Measurements from ENCODE around the gene NAT16. TPM values are rescaled to one million over a fixed set of nuclear protein-coding genes. Genes with fewer than 3 reads are reported as not detected.
A peak's percentile ranks its signal among the peaks of the same experiment; 100 is the strongest.

Gene NAT16
- total and polyA plus RNA-seq, 10 of the 15 experiments (the other 5 are each of a cell fraction or from before 2014, with no cell fraction given) = not detected

GRCh38 chr7:101217388-101218235, 37.5 kb upstream of the NAT16 start, which contains the start of the genes PLOD3 and ZNHIT1 (continued):
- TF ChIP-seq SPI1 (IDR thresholded peaks at IDR 0.05; ENCODE audit: borderline replicate concordance, insufficient read depth, low read depth, low read length) = peak; percentile 47; the same call in 1 of the 2 replicates
- 0 out of 2 replicates have a peak, but pooled peaks have one; percentile 17 for TF ChIP-seq NFYB (IDR thresholded peaks at IDR 0.05; ENCODE audit: insufficient read depth, low read depth, low read length)
- peak; percentile 82 for TF ChIP-seq IKZF1 (conservative IDR thresholded peaks at IDR 0.05)
- peak; percentile 85 for TF ChIP-seq HCFC1 (IDR thresholded peaks at IDR 0.05; ENCODE audit: low read length)
- TF ChIP-seq ZZZ3 (IDR thresholded peaks at IDR 0.05; ENCODE audit: control insufficient read depth, insufficient read length, low read depth) = no peak
- TF ChIP-seq, protein P1, sequence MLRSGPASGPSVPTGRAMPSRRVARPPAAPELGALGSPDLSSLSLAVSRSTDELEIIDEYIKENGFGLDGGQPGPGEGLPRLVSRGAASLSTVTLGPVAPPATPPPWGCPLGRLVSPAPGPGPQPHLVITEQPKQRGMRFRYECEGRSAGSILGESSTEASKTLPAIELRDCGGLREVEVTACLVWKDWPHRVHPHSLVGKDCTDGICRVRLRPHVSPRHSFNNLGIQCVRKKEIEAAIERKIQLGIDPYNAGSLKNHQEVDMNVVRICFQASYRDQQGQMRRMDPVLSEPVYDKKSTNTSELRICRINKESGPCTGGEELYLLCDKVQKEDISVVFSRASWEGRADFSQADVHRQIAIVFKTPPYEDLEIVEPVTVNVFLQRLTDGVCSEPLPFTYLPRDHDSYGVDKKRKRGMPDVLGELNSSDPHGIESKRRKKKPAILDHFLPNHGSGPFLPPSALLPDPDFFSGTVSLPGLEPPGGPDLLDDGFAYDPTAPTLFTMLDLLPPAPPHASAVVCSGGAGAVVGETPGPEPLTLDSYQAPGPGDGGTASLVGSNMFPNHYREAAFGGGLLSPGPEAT (IDR thresholded peaks at IDR 0.05; ENCODE audit: low read depth) = no peak
- TF ChIP-seq, protein P2, sequence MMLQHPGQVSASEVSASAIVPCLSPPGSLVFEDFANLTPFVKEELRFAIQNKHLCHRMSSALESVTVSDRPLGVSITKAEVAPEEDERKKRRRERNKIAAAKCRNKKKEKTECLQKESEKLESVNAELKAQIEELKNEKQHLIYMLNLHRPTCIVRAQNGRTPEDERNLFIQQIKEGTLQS (IDR thresholded peaks at IDR 0.05; ENCODE audit: borderline replicate concordance, extremely low read depth, low read depth, low read length) = no peak
- TF ChIP-seq NR2F1 (conservative IDR thresholded peaks at IDR 0.05) = peak; percentile 77
- TF ChIP-seq, protein P3, sequence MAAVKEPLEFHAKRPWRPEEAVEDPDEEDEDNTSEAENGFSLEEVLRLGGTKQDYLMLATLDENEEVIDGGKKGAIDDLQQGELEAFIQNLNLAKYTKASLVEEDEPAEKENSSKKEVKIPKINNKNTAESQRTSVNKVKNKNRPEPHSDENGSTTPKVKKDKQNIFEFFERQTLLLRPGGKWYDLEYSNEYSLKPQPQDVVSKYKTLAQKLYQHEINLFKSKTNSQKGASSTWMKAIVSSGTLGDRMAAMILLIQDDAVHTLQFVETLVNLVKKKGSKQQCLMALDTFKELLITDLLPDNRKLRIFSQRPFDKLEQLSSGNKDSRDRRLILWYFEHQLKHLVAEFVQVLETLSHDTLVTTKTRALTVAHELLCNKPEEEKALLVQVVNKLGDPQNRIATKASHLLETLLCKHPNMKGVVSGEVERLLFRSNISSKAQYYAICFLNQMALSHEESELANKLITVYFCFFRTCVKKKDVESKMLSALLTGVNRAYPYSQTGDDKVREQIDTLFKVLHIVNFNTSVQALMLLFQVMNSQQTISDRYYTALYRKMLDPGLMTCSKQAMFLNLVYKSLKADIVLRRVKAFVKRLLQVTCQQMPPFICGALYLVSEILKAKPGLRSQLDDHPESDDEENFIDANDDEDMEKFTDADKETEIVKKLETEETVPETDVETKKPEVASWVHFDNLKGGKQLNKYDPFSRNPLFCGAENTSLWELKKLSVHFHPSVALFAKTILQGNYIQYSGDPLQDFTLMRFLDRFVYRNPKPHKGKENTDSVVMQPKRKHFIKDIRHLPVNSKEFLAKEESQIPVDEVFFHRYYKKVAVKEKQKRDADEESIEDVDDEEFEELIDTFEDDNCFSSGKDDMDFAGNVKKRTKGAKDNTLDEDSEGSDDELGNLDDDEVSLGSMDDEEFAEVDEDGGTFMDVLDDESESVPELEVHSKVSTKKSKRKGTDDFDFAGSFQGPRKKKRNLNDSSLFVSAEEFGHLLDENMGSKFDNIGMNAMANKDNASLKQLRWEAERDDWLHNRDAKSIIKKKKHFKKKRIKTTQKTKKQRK (IDR thresholded peaks at IDR 0.05; ENCODE audit: low read depth, low read length) = no peak
- no peak for TF ChIP-seq KLF5 (IDR thresholded peaks at IDR 0.05; ENCODE audit: partially characterized antibody)
- TF ChIP-seq DPF2 (IDR thresholded peaks at IDR 0.05) = peak; percentile 52; the same call in 1 of the 2 replicates
- TF ChIP-seq RB1 (IDR thresholded peaks at IDR 0.05; ENCODE audit: borderline replicate concordance) = 0 out of 2 replicates have a peak, but pooled peaks have one; percentile 18
- TF ChIP-seq GABPA (IDR thresholded peaks at IDR 0.05; ENCODE audit: low read depth) = peak; percentile 95
- no peak for TF ChIP-seq SMAD5 (IDR thresholded peaks at IDR 0.05; ENCODE audit: low read depth)
- no peak for TF ChIP-seq PAX8 (IDR thresholded peaks at IDR 0.05)
- no peak for TF ChIP-seq SMAD1 (IDR thresholded peaks at IDR 0.05; ENCODE audit: low read depth, partially characterized antibody)
- TF ChIP-seq, protein P4, sequence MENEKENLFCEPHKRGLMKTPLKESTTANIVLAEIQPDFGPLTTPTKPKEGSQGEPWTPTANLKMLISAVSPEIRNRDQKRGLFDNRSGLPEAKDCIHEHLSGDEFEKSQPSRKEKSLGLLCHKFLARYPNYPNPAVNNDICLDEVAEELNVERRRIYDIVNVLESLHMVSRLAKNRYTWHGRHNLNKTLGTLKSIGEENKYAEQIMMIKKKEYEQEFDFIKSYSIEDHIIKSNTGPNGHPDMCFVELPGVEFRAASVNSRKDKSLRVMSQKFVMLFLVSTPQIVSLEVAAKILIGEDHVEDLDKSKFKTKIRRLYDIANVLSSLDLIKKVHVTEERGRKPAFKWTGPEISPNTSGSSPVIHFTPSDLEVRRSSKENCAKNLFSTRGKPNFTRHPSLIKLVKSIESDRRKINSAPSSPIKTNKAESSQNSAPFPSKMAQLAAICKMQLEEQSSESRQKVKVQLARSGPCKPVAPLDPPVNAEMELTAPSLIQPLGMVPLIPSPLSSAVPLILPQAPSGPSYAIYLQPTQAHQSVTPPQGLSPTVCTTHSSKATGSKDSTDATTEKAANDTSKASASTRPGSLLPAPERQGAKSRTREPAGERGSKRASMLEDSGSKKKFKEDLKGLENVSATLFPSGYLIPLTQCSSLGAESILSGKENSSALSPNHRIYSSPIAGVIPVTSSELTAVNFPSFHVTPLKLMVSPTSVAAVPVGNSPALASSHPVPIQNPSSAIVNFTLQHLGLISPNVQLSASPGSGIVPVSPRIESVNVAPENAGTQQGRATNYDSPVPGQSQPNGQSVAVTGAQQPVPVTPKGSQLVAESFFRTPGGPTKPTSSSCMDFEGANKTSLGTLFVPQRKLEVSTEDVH (IDR thresholded peaks at IDR 0.05; ENCODE audit: low read depth, partially characterized antibody) = no peak
- peak; percentile 82 for TF ChIP-seq NRF1 (conservative IDR thresholded peaks at IDR 0.05; ENCODE audit: low read depth, low read length)
- no peak; the same call in 1 of the 2 replicates for TF ChIP-seq MTA3 (IDR thresholded peaks at IDR 0.05; ENCODE audit: borderline replicate concordance, low read length)
- peak; percentile 51; the same call in 1 of the 2 replicates for TF ChIP-seq LARP7 (IDR thresholded peaks at IDR 0.05)
- TF ChIP-seq RUNX3 (IDR thresholded peaks at IDR 0.05; ENCODE audit: low read length) = peak; percentile 93
- TF ChIP-seq ZSCAN29 (IDR thresholded peaks at IDR 0.05) = no peak
- no peak for TF ChIP-seq FOS (IDR thresholded peaks at IDR 0.05; ENCODE audit: borderline replicate concordance, extremely low read depth, insufficient read length)

All from GM12878 (cell line).